CD4-positive, alpha-beta T cell treated with Interleukin-6 at 100 ng/mL for 8 hours (primary cell): ENCODE results near the gene PDLIM3.
"Not testable (repeated sequence)": the region's sequence is repeated elsewhere in the genome, so short reads cannot be mapped to it uniquely, and the experiment has no call there.

ENCODE experiments used
- DNase-seq: peaks from one replicate; pipeline ENCODE4 v3.0.0-alpha.2; 2020; ENCODE audit warnings: mixed read lengths, low spot score

Gene PDLIM3

DNA sequence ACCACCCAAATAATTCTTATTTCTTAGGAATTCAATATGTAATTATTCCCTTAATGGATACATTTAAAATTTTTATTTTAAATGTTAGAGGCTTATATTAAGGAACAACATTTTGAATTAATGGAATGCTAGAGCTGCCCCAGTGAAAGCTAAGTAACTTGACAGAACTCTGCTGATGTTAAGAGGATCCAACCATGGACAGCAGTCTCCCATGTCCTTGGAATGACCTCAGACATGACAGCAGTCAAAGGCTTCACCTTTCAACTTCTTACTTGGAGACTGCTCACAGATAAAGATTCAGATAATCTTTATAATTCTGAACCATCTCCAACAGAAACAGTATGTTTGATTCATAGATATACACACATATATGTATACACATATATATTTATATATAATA is 17.2 kb downstream of the PDLIM3 start:
- DNase-seq = no peak

DNA sequence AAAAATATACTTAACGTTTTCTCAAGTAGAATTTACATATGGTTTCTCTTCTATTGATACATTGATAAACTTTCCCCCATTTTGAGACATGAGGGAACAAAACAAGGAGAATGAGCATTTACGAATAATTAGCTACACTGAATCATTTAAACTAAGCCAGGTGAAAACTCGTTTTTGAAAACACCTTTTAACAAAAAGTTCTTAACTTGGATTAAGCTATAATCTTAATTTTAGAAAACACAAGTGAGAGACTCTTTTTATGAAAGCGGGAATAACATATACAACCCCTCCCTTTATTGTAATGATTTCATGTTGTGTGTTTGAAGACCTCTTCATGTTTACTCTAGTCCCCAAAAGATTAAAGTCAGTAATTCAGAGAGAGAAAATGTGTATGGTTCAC is 20.1 kb downstream of the PDLIM3 start:
- no peak for DNase-seq

DNA sequence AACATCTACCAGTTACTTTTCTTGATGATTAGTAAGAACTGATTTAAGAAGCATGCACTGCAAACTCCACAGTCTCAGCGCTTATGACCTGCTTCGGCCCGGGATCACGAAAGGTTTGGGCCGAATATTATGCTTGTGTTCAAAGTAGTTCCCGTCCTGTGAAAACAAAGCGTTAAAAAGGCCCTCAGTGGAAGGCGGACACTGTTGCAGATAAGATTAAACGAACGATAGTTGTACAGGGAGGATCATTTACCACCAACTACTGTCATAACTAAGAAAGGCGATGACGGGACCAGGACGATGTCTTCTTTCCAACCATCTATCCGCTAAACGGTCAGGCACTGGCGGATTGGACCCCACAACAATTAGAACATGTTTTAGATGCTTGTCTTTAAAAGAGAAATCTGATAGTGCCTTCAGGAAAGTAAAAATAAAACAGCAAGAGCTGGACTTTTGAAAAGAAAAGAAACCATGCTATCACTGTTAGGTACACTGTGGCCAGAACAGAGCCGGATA is 21.1 kb downstream of the PDLIM3 start:
- no peak for DNase-seq

DNA sequence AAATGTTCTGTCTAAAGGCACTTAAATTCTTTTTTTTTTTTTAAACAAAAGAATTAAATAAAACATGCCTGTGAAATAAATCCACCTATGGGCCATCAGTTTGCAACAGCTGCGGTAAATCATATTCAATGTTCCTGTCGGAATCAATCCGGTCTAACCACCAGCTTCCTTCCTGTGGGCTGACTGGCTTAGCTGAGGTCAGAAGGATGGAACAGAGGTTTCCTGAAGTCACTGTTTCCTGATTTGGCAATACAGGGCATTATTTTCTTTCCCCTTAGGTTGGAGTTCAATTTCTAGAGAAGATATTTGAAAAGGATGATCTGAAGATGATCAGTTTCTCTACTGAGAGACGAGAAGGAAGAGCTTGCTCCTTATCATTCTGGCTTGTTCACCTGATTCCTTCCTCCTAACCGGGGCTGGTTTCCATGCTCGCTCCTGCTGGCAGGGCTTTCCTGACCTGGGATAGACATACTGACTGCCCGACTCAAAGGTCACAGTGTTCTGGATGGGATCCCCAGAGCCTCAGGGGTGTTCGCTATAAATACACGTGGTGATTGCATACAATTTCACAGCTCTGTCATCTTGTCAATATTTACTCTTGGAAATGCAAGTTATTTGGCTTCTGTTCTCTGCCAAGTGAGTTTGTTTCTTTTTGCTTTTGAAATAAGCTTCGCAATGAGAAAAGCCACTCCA is 21.7 kb downstream of the PDLIM3 start:
- no peak for DNase-seq

DNA sequence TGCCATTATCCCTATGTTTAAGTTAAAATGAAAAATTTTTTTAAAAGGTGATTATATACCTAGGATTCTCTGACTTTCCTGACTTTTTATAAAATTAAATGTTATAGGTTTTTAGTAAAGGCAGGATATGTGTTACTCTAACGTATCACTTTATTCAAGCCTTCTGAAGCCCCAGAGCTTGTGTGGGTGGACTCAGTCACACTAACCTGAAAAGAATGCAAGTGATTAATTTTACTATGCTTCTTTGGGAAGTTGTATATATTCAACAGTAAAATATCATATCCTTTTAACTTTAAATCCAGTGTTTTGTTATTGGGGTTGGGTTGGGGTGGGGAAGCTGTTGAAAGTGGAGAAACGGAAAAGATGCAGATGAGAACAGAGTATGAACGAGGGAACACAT is 22.8 kb downstream of the PDLIM3 start:
- DNase-seq = no peak

DNA sequence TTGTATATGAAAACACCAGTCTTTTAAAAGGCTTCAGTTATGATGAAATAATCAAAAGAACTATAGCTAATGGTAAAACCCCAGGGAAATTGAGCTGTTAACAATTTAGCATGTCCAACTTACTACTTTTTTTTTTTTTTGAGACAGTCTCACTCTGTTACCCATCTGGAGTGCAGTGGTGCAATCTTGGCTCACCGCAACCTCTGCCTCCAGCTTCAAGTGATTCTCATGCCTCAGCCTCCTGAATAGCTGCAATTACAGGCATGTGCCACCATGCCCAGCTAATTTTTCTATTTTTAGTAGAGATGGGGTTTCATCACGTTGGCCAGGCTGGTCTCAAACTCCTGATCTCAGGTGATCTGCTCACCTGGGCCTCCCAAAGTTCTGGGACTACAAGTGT is 24.1 kb downstream of the PDLIM3 start:
- not testable (repeated sequence) for DNase-seq

DNA sequence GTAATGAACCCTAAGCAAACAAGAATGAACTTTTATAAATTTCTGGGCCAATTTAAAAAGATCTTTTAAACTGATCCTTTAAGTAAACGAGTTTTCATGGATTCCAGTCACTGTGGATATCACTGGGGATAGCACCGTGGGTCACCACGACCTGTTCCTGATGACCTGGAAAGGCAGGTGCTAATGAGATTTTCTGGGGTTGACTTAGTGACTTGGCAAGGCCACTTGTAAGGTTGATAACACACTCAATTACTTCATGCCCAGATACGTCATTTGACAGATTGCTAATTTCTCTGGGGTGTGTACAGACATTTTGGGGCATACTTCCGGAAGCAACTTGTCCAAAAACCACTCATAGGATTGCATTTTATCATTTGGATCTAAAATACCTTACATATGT is 24.5 kb downstream of the PDLIM3 start:
- DNase-seq = no peak

DNA sequence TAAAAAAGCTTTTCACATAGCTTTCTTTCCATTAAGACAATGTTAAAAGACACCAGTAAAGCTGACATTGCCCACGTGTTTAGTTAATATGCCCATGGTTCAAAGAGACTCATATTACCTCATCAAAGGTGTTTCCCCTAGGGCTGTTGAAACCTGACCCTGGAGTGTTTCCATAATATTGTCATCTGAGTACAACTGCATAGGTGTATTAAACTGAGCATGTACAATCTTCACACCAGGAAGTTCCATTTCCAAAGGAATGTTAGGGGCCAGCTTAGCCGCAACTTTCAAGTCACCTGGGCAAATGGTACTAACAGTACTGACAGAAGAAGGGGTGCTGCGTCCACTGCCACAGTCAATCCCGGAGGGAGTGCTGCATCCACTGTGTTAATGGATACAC is 27.1 kb downstream of the PDLIM3 start:
- DNase-seq = no peak

DNA sequence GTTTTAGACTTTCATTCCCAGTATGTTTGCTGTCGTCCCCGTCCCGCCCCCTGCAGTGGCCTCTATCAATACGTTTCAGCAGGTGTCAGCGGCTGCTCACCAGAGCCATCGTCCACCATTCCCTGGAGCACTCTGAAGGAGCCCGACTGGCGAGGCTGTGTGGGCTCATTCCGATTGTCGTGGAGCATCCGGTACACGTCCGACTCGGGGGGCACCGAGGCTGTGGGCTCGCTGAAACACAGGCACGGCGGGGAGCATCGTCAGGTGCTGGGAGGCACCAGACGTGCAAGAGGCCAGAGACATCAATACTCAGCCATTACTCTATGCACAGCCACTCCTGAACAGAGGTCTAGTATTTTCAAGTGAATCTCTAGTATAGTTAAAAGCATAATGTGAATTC is 28.9 kb downstream of the PDLIM3 start:
- DNase-seq = no peak

DNA sequence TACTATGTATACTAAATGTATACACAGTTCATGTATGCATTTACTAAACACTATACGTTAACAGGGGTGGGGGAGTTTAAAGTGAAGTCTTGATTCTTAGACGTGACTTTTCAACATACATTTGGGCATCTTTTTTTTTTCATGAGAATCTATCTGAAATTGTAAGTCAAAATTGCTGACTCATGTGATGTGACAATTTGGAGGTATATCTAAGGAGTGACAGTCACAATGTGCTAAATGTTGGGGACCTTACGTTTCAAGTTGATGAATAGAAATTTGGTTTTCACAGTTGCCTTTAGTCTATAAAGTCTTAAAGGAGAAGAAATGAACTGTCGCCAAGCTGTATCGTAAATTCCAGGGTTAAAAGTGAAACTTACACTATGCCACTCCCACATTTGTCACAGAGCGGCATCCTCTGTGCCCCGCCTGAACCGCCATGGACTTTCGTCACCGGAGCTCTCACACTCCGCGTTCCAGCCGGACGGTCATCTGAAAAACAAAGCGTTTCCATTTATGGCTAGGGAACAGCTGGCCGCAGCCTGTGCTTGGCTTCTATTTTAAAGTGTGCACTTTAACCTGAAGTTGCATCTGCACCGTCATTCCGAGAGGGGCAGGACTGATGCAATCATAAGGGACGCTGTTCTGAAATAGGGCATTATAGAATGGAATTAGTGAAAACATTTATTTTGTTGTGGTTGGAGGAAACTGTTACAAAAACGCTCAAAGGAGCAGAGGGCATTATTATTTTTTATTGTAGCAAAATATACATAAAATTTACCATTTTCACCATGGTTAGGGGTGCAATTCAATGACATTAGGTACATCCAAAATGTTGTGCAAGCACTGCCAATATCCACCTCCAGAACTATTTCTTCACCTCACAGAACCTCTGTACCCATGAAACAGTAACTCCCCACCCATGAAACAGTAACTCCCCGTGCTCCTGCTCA is 30.9 kb downstream of the PDLIM3 start:
- DNase-seq = no peak

DNA sequence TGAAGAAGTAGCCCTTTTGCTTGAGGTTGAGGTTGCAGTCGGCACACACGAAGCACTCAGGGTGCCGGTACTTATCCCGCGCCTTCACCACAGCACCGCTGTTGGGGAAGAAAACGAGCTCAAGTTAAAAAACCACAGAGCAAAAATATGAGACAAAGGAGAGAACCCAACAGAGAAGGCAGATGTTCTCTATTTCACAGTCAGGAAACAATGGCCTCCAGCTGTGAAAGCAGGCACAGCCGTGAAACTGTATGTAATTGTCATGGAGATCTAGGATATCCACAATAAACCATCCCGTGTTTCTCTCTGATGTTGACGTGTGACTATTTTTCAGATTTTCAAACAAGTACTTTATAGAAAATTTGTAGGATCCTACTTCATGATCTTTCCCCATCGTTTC is 32.9 kb downstream of the PDLIM3 start:
- DNase-seq = no peak

DNA sequence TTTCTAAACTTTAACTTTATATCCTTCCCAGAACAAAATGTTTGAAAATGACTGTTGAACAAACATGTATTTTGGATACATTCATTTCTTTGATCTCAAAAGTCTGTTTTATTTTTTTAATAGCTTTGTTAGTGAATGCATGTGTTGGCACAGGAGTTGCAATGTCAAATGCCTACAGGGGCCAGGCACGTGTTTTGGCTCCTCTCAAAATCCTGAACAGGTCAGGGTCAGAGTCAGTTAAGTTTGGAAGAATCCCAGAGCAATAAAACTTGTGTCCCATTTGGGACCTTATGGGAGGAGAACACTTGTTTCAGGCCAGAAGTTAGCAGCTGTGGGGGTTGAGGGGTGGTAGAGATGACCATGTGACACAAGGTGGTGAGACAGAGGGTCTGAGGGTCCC is 34.7 kb downstream of the PDLIM3 start:
- no peak for DNase-seq

DNA sequence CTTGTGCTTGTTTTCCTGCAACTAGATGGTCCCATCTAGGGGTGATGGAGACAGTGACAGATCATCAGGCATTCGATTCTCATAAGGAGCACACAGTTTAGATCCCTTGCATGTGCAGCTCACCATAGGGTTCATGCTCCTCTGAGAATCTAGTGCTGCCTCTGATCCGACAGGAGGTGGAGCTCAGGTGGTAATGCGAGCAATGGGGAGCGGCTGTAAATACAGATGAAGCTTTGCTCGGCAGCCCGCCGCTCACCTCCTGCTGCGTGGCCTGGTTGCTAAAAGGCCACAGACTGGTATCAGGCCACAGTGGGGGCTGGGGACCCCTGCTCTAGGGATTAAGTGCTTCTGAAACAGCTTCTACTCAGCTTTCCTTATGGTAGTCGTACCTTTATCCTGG is 35.3 kb downstream of the PDLIM3 start:
- no peak for DNase-seq

DNA sequence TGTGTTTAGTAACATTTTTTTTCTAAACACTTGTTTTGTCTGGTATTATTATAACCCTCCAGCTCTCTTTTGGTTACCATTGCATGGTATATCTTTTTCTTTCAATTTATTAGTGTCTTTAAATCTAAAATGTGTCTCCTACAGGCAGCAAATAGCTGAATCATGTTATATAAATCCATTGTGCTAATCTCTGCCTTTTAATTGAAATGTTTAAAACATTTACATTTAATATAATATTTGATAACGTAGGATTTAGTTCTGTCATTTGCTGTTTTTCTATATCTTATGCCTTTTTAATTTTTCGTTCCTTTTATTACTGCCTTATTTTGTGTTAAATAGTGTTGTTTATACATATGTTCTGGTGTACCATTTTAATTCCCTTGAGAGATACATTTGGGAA is 46.7 kb downstream of the PDLIM3 start:
- no peak for DNase-seq

DNA sequence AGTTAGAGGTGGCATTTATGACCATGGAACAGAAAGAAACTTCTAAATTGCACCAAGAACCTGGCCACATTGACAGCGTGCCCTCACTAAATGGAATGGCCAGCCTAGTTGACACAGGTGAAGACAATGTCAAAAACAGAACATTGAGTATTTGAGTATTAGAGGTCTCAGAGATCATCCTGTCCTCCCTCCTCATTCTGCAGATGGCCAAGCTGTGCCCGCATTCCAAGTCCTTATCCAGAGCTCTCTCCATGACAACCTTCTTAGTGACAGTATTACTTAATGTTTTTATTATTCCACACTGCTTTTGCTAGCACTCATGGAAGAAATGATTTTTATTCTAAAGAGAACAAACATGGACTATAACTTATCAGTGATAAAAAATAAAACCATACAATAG is 53.9 kb downstream of the PDLIM3 start:
- DNase-seq = no peak

DNA sequence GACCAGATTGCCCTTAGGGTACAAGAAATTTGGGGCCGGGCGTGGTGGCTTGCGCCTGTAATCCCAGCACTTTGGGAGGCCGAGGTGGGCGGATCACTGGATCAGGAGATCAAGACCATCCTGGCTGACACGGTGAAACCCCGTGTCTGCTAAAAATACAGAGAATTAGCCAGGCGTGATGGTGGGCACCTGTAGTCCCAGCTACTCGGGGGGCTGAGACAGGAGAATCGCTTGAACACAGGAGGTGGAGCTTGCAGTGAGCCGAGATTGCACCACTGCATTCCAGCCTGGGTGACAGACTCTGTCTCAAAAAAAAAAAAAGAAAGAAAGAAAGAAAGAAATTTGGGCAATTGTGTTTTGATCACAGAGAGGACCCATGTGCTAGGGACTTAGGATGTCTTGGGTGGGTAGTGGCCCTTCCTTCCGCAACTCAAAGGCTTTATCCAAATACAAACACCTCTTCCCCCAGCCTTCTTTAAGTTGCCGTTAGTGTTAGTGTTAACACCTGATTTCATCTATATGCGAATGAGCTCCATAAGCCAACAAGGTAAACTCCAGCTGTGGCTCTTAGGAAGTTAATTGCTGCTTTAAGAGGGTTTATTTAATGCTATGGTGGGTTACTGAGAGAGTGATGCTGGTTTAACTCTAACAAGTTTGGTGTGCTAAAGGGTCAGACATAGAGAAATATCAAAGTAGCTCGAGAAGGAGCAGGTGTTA is 55.1 kb downstream of the PDLIM3 start:
- DNase-seq = no peak

DNA sequence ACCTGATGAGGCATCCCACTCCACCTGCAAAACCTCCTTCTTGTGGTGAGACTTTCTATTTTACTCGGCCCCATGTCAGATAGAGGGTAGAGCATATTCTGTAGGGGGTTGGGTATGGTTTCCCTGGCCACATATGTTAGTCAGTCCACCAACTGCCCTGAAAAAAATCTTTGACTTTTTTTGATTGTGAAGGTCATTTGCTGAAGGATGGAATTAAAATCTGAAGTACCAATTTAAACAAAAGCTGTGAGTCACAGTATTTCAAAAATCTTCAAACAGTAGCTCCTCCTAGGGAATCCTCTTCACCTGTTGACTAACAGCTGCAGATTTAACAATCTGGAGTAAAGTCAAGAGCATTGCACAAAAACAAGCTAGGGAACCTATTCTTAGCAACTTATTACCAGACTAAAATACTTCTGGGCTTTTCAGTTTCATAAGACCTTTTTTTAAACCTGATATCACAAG is 55.8 kb downstream of the PDLIM3 start:
- no peak for DNase-seq

DNA sequence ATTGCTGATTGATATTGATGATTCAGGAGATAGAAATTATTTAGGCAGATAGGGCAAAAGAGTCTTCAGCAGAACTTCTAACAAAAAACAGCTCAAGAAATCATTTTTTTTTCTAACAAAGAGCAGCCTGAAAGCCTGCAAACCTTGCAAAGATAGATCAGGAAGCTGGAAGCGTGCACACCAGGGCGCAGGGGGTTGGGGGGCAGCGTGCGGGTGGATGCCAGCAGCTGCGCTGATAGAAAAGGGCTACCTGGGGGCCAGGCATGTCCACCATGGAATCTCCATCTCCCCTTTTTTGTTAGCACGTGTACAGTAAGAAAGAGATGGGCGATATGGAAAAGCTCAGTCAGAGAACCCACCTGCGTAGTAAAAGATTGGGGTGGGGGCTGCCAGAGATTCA is 62.1 kb downstream of the PDLIM3 start:
- no peak for DNase-seq

DNA sequence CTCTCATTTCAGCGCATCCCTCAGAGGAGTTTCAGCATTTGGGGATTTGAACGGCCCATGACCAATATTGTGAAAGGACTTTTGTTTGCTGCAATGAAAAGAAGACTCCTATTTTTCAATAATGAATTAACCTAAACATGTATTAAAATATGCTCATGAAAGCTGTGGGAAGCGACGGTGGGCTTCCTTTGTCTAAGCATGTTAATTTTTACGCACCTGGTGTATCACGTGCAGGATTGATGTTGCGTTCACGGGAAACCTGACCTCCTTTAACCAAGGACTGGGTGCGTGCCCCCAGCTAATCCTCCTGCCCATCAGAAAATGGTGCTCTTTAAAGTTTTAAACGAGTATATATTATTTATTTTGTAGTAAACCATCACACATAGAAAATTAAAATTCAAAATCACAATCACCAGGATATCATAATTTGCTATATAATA is 63.2 kb downstream of the PDLIM3 start:
- no peak for DNase-seq

DNA sequence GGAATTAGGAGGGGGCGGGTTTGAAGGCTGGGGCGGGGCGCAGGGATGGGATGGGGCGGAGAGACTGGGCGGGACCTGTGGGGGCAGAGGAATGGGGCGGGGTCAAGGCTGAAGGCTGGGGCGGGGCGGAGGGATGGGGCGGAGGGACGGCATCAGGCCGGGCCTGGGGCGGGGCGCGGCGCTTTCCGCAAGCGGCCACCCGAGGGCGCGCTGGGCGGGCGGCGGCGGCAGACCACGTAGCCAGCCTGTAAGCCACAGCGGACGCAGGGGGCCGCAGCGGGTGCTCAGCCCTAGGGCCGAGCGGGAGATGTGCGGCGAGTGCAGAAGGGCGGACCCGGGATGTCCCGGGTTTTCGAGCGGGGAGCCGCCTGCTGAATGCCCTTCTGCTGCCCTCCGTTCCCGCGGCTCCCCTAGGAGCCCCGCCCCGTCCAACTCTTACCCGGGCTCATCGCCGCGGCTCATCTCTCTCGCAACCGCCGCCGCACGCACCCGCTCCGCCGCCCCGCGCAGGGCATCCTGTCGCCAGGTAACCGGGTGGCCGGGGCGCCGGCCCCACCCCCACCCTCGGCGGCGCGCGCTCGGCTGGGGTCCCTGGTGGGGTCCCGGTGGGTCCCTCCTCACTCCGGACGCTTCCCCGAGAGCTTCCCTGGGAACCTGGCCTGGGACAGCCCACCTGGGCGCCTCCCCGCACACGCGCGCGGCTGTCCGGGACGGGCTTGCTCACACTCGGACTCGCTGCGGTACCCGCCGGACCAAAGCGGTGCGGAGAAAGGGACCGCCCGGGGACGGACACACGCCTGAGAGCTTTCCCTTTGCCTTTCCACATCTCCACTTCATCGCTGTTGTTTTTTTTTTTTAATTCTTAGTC is 63.8 kb downstream of the PDLIM3 start, which contains the start of gene CCDC110:
TSS of gene CCDC110 (minus strand) at position 499 of the 868 bp plus-strand sequence. CDS start at position 449, 50 bp downstream.
- peak; percentile 94 for DNase-seq

DNA sequence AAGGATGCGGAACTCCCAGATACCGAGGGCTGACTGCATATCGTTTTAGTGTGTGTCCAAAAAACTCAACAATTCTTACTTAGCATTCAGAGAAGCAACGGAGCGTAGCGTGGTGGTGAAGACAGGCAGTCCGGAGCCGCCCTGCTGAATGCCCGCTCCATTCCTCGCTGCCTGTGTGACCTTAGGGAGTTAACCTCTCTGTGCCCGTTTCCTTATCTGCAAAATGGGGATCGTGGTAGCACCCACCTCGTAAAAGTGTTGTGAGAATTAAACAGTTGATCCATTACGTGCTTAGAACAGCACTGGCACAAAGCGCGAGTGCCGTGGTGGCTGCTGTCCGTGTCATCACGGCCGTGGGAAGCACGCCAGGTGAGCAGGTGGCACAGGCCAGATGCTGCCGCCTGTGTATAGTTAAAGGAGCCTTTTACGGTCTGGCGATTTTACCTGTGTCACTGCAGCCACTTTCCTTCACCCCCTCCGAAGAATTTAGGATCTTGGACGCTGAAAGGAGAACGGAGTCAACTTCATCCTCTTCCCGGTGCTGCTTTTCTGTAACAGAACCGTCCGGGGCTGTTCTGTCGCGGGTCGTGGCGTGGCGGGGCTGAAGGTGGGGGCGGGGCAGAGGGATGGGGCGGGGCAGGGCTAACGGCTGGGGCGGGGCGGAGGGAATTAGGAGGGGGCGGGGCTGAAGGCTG is 64.7 kb downstream of the PDLIM3 start:
- peak; percentile 27 for DNase-seq
